H1 (cell line): ENCODE data around the gene PHOX2A. TPM values are rescaled to one million over a fixed set of nuclear protein-coding genes. Genes with fewer than 3 reads are reported as not detected.

ENCODE experiments used
- polyA plus RNA-seq, 7 experiments: library from polyadenylated mRNA; depleted of rRNA in 3 of 7; stranded (reverse) in 5 of 7; unstranded in 2 of 7; fragments of >200 nt in 5 of 7; fragments of 200-250 nt in 2 of 7; gene quantifications; 1 replicate in 5 of 7; 2 replicates in 1 of 7; 4 replicates in 1 of 7; pipeline versions ENCODE4 v1.2.1 to v1.2.3, GENCODE V29; 2011 to 2013; ENCODE audit warnings: missing spikeins in 2 of 7, mixed read lengths in 2 of 7
- total RNA-seq: library from RNA; stranded (reverse); fragmentation: NEBNext Ultra II Directional; extraction: Animal tissue kit (Norgen Biotek cat#: 25700); gene quantifications from 2 replicates; pipeline ENCODE4 v1.2.1, GENCODE V29; 2021
- TF ChIP-seq, protein P1 (sequence below): fragments of 300-600 bp; sonication (generic); IDR thresholded peaks from 2 replicates; pipeline ENCODE4 v1.7.1; 2012; ENCODE audit warnings: low read length, moderate library complexity, mild to moderate bottlenecking, inconsistent platforms; ENCODE audit not compliant: insufficient replicate concordance

The PHOX2A gene
- total and polyA plus RNA-seq, 2 of the 8 experiments (the other 6 are each of a cell fraction or from before 2014, with no cell fraction given), result 0.67 TPM; not detected in 1

DNA sequence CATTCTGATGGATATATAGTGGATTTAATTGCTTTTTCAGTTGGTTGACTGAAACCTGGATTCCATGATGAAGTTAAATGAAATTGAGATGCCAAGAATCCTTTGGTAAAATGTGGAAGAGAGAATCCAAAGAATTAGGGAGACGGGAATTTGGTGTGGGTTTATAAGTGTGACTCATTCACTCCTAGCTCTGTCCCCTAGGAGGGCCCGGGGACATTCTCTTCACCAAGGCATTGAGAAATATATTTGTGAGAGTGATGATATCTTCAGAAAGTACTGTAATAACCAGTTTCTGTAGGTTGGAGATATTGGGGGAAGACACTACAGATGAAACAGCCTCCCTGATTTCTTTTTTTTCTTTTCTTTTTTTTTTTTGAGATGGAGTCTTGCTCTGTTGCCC, 13.6 kb upstream of the PHOX2A start (continued):
- TF ChIP-seq, protein P1, sequence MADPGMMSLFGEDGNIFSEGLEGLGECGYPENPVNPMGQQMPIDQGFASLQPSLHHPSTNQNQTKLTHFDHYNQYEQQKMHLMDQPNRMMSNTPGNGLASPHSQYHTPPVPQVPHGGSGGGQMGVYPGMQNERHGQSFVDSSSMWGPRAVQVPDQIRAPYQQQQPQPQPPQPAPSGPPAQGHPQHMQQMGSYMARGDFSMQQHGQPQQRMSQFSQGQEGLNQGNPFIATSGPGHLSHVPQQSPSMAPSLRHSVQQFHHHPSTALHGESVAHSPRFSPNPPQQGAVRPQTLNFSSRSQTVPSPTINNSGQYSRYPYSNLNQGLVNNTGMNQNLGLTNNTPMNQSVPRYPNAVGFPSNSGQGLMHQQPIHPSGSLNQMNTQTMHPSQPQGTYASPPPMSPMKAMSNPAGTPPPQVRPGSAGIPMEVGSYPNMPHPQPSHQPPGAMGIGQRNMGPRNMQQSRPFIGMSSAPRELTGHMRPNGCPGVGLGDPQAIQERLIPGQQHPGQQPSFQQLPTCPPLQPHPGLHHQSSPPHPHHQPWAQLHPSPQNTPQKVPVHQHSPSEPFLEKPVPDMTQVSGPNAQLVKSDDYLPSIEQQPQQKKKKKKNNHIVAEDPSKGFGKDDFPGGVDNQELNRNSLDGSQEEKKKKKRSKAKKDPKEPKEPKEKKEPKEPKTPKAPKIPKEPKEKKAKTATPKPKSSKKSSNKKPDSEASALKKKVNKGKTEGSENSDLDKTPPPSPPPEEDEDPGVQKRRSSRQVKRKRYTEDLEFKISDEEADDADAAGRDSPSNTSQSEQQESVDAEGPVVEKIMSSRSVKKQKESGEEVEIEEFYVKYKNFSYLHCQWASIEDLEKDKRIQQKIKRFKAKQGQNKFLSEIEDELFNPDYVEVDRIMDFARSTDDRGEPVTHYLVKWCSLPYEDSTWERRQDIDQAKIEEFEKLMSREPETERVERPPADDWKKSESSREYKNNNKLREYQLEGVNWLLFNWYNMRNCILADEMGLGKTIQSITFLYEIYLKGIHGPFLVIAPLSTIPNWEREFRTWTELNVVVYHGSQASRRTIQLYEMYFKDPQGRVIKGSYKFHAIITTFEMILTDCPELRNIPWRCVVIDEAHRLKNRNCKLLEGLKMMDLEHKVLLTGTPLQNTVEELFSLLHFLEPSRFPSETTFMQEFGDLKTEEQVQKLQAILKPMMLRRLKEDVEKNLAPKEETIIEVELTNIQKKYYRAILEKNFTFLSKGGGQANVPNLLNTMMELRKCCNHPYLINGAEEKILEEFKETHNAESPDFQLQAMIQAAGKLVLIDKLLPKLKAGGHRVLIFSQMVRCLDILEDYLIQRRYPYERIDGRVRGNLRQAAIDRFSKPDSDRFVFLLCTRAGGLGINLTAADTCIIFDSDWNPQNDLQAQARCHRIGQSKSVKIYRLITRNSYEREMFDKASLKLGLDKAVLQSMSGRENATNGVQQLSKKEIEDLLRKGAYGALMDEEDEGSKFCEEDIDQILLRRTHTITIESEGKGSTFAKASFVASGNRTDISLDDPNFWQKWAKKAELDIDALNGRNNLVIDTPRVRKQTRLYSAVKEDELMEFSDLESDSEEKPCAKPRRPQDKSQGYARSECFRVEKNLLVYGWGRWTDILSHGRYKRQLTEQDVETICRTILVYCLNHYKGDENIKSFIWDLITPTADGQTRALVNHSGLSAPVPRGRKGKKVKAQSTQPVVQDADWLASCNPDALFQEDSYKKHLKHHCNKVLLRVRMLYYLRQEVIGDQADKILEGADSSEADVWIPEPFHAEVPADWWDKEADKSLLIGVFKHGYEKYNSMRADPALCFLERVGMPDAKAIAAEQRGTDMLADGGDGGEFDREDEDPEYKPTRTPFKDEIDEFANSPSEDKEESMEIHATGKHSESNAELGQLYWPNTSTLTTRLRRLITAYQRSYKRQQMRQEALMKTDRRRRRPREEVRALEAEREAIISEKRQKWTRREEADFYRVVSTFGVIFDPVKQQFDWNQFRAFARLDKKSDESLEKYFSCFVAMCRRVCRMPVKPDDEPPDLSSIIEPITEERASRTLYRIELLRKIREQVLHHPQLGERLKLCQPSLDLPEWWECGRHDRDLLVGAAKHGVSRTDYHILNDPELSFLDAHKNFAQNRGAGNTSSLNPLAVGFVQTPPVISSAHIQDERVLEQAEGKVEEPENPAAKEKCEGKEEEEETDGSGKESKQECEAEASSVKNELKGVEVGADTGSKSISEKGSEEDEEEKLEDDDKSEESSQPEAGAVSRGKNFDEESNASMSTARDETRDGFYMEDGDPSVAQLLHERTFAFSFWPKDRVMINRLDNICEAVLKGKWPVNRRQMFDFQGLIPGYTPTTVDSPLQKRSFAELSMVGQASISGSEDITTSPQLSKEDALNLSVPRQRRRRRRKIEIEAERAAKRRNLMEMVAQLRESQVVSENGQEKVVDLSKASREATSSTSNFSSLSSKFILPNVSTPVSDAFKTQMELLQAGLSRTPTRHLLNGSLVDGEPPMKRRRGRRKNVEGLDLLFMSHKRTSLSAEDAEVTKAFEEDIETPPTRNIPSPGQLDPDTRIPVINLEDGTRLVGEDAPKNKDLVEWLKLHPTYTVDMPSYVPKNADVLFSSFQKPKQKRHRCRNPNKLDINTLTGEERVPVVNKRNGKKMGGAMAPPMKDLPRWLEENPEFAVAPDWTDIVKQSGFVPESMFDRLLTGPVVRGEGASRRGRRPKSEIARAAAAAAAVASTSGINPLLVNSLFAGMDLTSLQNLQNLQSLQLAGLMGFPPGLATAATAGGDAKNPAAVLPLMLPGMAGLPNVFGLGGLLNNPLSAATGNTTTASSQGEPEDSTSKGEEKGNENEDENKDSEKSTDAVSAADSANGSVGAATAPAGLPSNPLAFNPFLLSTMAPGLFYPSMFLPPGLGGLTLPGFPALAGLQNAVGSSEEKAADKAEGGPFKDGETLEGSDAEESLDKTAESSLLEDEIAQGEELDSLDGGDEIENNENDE, result no peak
